HG02884 (cell line): ENCODE measurements around the gene CCDC68.
"Not testable (repeated sequence)": the region's sequence is repeated elsewhere in the genome, so short reads cannot be mapped to it uniquely, and the experiment has no call there.

ENCODE experiments used
- ATAC-seq: cut with Tn5 transposase; IDR thresholded peaks from one replicate; pipeline ENCODE4 v1.9.1; 2021; ENCODE audit warnings: mild to moderate bottlenecking, moderate library complexity; ENCODE audit not compliant: unreplicated experiment

Gene CCDC68

GRCh38 chr18:54878659-54879358, 80.5 kb downstream of the CCDC68 start:
- no peak for ATAC-seq

GRCh38 chr18:54878159-54878622, 81.1 kb downstream of the CCDC68 start:
- ATAC-seq, result no peak

- ATAC-seq, result no peak
Measured at GRCh38 chr18:54877076-54877475, 82.2 kb downstream of the CCDC68 start.

GRCh38 chr18:54875063-54875462, 84.2 kb downstream of the CCDC68 start:
- ATAC-seq, result no peak

- no peak for ATAC-seq
Measured at GRCh38 chr18:54873884-54874255, 85.4 kb downstream of the CCDC68 start.

GRCh38 chr18:54872681-54873080, 86.6 kb downstream of the CCDC68 start:
- ATAC-seq, result no peak

GRCh38 chr18:54871231-54871630, 88.0 kb downstream of the CCDC68 start:
- ATAC-seq, result no peak

- ATAC-seq, result no peak
Measured at GRCh38 chr18:54867131-54867530, 92.1 kb downstream of the CCDC68 start.

- no peak for ATAC-seq
Measured at GRCh38 chr18:54860941-54861340, 98.3 kb downstream of the CCDC68 start.

GRCh38 chr18:54859667-54860421, 99.4 kb downstream of the CCDC68 start:
- ATAC-seq, result no peak

- ATAC-seq, result no peak
Measured at GRCh38 chr18:54857499-54857898, 101.8 kb downstream of the CCDC68 start.

GRCh38 chr18:54856105-54856646, 103.1 kb downstream of the CCDC68 start:
- ATAC-seq, result no peak

GRCh38 chr18:54855050-54855449, 104.2 kb downstream of the CCDC68 start:
- ATAC-seq, result not testable (repeated sequence)

GRCh38 chr18:54852780-54853675, 106.2 kb downstream of the CCDC68 start:
- no peak for ATAC-seq
